GM12874 (cell line): Measurements from ENCODE around the gene IGFLR1.

Experiments used
- CTCF ChIP-seq: IDR thresholded peaks from 2 replicates; pipeline ENCODE4 v1.5.1; 2011; ENCODE audit warnings: low read depth, mild to moderate bottlenecking, control low read depth, low read length, moderate library complexity; ENCODE audit not compliant: insufficient read depth

The IGFLR1 gene

GRCh38 chr19:35780717-35781116 lies 38.5 kb upstream of the IGFLR1 start:
- no peak for TF ChIP-seq CTCF

DNA sequence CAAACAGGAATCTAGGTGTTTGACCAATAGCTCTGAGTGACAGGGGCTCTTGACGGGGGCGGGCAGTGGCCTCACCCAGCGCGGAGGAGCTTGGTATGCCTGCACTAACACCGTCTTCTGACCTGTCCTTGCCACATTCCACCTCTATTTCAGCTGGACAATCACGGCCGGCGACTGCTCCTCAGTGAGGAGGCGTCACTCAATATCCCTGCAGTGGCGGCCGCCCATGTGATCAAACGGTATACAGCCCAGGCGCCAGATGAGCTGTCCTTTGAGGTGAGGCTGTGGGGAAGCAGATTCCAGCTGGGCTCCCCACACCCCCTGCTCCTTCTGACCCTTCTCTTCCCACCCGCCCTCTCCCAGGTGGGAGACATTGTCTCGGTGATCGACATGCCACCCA lies 37.8 kb upstream of the IGFLR1 start:
- TF ChIP-seq CTCF: no peak

- no peak for TF ChIP-seq CTCF
Measured at GRCh38 chr19:35779033-35779432, 36.8 kb upstream of the IGFLR1 start.

- TF ChIP-seq CTCF: no peak
Measured at GRCh38 chr19:35777961-35778360, 35.7 kb upstream of the IGFLR1 start.

DNA sequence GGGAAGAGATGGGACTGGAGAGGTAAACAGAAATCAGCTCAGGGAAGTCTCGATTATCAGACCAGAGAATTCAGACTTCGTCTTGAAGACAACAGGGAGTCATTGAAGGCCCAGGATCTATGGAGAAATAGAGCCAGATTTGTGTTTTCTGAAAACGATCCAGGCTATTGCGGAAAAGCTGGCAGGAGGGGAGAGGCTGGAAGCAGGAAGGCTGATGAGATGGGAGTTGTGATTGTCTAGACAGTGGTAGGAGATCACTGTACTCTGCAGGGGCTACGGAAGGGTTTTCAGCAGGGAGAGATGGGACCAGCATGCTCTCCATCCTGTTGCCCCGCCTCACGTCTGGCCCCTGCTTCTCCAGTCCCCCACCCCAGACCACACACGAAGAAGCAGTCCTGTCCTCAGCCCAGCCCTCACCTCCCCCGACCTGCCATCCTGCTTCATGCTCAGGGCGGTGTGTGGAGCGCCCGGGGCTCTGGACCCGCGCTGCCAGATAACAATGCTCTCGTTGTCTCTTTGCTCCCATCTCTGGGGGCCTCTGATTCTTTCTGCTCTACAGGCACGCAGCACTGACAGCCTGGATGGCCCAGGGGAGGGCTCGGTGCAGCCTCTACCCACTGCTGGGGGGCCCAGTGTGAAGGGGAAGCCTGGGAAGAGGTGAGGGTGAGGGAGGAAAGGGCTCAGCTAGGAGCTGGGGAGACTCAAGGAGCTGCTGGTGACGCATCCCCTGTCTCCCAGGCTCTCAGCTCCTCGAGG lies 35.0 kb upstream of the IGFLR1 start:
- TF ChIP-seq CTCF: no peak

DNA sequence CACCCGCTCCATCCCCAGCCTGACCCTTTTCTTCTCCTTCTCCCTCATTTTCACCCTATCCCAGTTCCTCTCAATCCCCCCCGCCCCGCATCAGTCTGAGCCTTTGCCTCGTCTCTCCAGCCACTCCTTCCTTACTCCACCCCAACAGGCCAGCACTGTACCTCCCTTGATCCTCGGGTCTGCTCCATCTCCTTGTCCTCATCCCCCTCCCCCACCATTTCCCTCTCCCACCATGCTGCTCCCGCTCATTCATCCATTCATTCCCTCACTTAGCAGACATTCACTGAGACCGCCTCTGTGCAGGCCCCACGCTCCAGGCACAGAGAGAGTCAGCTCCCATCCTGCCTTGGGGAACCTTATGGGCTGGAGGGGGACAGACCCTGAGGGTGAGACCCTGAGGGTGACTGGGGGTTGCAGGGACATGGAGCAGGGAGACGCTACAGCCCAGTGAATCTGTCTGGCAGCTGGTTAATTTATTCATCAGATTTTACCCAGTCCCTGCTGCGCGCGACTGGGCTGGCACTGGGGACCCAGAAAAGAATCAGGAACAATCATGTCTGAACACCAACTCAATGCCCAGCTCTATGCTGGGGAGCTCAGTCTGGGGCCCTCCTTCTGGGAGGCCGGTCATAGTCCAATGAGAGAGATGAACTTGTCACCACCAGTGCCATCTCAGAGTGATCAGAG lies 34.0 kb upstream of the IGFLR1 start:
- TF ChIP-seq CTCF: no peak

- TF ChIP-seq CTCF: no peak
Measured at GRCh38 chr19:35775298-35776101, 33.2 kb upstream of the IGFLR1 start, which contains the start of gene ARHGAP33. Gene ARHGAP33 (plus strand): TSS chr19:35775564. CDS start chr19:35775659, 95 bp downstream.
